CD4-positive, alpha-beta T cell treated with Interleukin-12 subunit alpha and Interleukin-12 subunit beta, for 1 hour (primary cell): ENCODE data around the gene HDGFL3.
"Not testable (repeated sequence)": the region's sequence is repeated elsewhere in the genome, so short reads cannot be mapped to it uniquely, and the experiment has no call there.

Experiments used
- DNase-seq: peaks from one replicate; pipeline ENCODE4 v3.0.0-alpha.2; 2020

The HDGFL3 gene

DNA sequence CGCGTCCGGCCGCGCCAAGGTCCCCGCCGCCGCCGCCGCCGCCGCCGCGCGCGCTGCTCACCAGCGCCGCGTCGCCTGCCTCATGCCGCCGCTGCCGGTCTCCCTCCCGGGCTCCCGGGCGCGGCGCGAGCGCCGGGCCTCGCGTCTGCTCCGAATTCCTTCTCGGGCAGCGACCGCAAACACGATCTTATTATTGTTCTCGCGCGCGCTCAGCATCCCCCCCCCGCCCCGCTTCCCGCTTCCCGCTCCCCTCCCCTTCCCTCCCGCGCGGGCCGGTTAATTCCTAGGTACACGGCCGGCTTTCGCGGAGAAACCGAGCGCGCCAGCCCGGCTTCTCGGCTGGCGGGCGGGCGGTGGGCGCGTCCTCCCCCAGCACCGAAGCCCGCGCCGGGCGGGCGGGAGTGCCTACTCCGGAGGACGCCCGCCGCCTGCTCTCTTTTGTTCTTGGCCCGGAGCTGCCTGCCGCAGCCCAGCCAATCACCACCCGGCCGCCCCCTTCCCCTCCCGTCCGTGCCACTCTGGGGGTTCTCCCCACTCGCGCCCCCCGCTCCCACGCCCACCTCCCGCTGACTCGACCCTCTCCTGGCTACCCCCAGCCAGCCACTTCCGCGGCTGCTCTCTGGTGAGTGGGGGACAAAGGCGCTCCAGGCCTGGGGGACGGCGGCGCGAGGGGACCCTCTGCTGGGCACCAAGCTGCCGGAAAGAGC lies at the start of gene HDGFL3:
Gene HDGFL3 (minus strand): TSS at position 164 of the 707 bp plus-strand sequence. CDS start 409 bp downstream, outside the sequence.
- DNase-seq: peak; percentile 21

DNA sequence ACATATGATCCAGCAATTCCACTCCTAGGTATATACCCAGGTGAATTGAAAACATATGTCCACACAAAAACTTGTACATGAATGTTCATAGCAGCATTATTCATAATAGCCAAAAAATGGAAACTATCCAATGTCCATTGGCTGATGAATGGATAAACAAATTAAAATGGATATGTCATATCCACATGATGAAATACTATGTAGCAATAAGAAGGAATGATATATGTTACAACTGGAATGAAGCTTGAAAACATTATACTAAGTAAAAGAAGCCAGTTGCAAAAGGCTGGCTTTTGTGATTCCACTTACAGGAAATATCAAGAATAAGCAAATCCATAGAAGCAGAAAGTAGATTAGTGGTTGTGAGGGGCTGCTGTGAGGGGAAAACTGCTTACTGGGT lies 43.2 kb upstream of the HDGFL3 start:
- no peak for DNase-seq

DNA sequence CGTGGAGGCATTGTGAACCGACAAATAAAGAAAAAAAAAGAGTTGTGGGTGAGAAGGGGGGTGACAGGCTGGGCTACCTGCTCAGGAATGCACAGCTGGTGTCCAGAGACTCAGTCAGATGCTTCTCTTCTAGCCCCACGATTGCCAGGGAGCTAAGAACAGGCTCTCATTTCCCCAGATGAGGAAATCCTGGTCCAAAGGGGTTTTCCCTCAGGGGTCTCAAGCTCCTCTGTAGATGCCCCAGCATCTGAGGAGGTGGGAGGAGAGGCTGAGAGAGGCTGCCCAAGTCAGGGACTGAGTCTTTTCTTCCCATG lies 41.4 kb upstream of the HDGFL3 start:
- DNase-seq: no peak

DNA sequence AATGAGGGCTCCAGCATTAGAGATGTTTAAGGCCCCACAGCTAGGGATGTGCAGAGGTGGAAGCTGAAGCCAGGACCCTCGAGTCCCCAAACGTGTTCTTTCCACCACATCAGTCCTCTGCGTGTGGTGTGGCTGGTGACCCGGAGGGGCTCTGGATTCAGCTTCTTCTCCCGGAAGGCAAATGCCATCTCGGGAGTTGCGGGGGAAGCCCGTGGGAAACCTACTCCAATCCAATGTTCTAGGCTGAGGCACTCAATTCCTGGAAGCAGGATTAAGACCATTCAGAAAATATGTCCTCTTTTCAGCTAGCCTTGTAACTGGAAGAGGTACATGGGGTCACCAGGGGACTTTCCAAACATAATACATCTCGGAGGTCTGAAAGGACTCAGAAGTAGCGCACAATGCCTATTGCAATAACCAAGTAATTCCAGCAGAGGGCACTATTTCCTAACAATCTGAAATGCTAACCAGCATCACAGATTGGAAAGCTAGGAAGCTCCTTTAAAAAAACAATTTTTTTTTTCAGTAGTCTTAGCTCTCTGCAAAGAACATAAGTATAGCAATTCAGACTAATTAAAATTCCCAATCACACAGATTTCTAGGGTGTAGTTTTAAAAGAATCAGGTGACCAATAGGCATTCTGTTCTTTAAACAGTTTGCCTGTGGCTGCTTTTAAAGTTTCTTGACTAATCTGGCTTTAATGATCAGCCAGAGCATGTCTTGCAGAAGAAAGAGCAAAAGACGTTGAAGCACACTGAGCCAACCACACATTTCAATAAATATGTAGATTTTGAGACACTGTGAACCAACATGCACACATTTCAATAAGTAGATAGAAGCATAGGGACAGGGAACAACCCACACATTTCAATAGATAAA lies 40.8 kb upstream of the HDGFL3 start:
- peak; percentile 49 for DNase-seq

DNA sequence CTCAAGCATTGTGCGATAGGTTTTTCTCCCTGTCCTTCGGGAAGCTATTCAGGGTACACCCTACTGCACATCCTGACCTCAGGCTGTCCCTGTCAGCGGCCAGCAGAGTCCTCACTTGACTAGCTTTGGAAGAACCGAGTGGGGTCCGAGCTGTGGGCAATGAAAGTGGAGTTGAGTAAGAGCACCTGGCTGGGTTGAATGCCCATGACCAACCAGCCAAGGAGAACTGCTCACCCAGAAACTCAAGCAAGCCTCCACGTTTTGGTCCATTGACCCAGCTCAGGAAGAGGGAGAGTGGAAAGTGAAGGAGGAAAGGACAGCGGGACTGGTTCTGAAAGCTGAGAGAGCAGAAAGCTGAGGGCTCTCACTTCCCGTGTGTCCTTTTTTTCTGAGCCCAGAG lies 36.0 kb upstream of the HDGFL3 start:
- no peak for DNase-seq

DNA sequence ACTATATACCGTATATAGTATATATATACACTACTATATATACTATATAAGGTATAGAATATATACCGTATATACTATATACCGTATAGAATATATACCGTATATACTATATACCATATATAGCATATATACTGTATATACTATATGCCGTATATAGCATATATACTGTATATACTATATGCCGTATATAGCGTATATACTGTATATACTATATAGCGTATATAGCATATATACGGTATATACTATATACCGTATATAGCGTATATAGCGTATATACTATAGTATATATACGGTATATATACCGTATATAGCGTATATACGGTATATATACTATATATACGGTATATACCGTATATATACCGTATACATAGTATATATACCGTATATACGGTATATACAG lies 22.6 kb upstream of the HDGFL3 start:
- DNase-seq: no peak

DNA sequence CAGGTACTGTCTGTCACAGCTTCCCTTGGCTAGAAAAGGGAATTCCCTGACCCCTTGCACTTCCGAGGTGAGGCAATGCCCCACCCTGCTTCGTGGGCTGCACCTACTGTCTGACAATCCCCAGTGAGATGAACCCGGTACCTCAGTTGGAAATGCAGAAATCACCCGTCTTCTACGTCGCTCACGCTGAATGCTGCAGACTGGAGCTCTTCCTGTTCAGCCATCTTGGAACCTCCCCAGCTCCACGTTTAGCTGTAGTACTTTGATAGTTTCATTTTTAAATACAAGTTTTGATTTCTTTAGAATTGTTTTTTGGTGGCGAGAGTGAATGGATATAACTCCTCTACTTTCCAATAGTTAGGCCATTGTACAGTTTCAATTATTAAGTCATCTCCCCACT lies 17.8 kb upstream of the HDGFL3 start:
- DNase-seq: no peak

DNA sequence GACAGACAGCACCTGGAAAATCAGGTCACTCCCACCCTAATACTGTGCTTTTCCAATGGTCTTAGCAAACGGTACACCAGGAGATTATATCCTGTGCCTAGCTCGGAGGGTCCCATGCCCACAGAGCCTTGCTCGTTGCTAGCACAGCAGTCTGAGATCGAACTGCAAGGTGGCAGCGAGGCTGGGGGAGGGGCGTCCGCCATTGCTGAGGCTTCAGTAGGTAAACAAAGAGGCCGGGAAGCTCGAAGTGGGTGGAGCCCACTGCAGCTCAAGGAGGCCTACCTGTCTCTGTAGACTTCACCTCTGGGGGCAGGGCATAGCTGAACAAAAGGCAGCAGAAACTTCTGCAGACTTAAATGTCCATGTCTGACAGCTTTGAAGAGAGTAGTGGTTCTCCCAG lies 14.2 kb upstream of the HDGFL3 start:
- not testable (repeated sequence) for DNase-seq

DNA sequence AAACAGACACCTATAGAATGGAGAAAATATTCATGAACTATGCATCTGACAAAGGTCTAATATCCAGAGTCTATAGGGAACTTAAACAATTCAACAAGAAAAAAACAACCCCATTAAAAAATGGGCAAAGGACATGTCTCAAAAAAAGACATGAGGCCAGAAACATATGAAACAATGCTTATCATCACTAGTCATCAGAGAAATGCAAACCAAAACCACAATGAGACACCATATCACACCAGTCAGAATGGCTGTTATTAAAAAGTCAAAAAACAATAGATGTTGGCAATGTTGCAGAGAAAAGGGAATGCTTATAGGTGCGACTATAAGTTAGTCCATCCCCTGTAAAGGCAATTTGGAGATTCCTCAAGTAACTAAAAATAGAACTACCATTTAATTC lies 11.4 kb upstream of the HDGFL3 start:
- DNase-seq: no peak

DNA sequence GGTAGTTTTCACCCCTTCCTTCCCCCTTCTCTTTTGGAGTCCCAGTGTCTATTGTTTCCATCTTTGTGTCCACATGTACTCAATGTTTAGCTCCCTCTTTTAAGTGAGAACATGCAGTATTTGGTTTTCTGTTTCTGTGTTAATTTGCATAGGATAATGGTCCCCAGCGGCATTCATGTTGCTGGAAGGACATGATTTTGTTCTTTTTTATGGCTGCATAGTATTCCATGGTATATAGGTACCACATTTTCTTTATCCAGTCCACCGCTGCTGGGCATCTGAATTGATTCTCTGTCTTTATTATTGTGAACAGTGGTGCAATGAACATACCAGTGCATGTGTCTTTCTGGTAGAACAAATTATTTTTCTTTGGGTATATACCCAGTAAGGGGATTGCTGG lies 7.7 kb upstream of the HDGFL3 start:
- DNase-seq: no peak

DNA sequence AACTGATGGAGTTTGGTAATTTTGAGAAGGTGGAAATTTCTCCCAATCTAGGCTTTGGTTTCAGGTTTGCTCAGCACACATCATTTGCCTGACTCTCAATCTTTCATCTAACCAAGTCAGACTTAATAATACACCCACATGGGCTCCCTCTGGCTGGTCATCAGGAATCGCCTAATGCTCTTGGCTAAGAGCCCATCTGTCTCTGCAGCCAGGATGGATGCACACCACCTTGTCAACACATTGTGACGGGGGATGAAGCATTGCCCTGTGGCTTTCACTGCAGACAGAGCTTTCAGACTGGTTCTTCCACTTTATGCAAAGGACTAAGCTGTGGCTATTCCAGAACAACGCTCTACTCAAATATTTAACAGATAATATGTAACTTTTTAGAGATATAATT lies 3.0 kb upstream of the HDGFL3 start:
- DNase-seq: no peak

DNA sequence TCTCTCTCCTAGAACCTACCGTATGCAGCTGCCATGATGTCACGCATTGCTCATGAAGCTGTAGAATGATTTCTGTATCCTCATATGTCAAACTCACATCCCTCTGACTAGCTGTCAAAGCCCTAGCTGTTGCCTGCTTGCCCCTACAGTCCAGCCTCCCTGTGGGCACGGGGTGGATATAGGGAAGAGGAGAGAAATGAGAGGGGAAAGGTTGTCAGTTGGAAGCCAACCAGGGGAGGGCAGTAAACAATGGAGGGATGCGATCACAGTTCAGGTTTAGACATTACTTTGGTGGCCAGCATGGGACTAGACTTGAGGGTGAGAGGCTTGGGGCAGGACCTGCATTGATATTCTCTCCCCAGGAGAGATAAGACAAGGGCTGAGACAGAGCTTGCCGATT lies 1.7 kb upstream of the HDGFL3 start:
- no peak for DNase-seq

DNA sequence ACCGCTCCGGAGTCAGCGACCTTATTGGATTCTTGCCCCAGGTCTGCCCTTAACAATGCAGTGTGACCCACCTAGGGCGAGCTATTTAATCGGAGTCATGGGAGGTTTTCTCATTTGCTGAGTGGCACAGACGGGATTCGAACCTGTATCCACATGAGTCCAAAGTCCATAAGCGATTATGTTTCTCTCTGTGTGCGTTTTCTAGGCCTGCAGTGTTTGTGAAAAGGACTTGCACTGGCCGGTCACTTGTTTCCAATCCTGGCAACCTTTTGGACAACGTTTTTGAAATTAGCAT lies 691 bp upstream of the HDGFL3 start:
- no peak for DNase-seq

DNA sequence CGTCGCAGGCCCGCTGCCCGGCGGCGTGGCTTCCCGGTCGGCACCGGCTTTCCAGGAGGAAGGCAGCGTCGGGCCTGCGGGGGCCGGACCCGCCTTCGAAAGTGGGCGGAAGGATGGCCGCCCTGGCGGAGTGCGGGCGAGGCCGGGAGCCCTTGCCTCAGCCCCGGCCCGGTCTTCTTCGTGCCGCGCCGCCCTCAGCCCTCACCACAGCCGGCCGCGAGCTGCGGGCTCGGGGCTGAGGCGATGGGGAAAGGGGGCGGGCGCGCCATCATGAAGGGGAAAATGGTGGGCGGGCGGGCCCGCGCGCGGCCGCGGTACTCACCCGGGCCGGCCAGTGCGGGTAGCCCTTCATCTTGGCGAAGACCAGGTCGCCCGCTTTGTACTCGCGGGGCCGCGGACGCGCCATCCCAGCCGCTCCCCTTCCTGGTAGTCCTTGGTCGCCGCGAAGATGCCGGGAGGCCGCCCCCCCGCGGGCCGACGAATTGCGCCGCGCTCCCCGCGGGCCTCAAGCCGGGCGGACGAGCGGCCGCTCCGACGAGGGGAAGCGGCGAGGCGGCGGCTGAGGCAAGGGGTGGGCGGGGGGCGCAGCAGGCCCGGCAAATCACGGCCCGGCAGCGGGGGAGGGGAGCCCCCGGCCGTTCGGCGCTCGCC lies 489 bp downstream of the HDGFL3 start:
- DNase-seq: peak; percentile 4

DNA sequence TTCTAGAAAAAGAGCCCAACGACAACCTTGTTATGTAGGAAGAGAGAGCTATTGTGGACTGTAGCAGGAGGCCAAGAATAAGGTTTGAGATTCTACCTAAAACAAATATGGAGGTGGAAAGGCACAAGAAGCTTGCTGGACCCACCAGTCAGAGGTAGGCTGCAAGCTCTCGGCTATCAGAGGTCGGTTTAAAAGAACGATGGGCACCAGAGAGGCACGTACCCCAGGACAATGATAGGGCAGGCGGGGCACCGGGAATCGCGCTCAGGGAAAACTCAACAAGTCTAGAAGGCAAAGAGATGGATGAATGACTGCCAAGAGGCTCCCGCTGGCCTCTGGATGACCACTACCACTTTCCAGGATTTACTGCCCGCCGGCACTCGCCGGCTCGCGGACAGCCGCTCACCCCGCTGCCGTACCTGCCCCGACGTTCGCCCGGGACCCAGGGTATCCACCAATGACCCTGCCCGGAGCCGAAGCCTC lies 1.1 kb downstream of the HDGFL3 start:
- DNase-seq: no peak

DNA sequence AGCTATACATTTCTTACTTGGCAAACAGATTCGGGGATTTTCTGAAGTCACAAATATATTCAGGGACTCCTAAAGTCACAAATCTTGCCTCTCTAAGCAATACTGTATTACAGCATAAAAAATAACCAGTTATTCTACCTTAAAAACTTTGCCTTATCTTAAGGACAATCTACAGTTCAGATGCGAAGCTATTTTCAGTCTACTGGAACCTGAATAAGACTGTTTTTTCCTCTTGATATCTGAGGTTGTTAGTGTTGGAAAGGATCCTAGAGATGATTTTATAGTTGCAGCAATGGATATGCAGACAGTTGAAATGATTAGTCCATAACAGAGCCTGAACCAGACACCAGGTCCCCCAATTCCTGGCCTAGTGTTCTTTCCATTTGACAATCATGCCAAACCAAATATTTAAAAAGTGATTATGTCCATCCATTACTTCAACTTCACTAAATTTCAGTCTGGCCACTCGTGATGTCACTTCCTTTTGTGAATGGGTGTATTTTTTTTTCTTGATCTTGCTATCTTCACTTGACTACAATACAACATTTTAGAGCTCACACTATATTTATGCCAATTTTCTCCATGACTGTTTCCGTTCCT lies 1.8 kb downstream of the HDGFL3 start:
- DNase-seq: no peak

DNA sequence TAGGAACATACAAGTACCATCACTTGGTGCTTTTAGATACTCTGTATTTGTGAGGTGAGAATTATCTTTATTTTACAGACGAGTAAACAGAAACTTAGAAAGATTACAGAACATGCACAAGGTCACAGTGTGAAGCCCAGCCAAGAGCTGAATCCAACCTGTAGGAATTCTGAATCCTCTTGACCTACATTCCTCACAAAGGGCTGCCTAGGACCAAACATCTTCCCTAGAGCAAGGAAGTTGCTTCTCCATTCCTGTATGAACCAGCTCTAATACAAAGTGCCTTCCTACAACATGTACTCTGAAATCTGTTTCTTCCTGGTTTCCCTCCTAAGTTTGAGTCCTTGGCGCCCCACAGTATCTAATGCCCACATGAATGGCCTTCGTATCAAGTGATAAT lies 2.9 kb downstream of the HDGFL3 start:
- DNase-seq: no peak

DNA sequence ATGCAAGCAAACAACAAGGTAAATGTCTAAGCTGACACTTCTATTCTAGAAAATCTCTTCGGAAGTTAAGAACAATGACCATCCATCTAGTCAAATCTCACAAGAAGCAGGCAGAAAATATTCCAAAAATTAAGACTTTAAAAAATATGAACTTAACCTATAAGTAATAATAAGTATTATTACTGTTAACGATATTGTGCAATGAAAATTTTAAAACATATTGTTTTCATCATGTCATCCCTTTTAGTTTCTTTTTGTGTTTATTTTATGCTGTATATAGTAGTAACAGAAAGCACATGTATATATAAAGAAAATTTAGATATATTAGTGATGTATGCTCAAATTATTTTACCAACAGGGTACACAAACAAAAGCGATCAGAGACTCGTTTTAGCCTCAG lies 4.1 kb downstream of the HDGFL3 start:
- no peak for DNase-seq

DNA sequence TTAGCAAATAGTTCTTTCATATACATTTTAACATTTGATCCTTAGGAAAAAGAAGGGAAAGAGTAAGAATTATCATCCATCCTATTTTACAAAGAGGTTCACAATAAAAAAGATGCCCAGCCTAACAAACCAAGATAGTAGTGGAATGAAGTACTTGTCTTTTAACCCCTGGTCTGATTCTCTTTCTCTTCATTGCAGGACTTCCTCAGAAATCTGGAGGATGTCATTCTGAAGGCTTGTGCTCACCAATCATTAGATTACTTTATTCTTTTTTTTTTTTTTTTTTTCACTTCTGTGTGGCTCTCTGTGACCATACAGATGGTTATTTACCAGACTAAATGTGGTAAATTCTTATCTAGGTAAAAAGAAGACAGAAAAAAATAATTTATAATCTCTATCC lies 7.0 kb downstream of the HDGFL3 start:
- DNase-seq: no peak

DNA sequence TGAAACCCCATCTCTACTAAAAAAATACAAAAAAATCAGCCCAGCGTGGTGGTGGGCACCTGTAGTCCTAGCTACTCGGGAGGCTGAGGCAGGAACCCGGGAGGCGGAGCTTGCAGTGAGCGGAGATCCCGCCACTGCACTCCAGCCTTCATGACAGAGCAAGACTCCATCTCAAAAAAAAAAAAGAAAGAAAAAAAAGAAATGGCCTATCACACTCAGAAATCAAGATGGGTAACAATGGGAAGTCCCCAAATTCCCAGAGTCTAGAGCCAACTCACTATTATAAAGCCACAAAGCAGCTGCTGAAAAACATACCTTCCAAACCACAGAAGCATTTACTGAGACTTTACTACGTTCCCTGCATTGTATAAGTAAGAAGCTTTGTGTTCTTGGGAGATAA lies 7.5 kb downstream of the HDGFL3 start:
- DNase-seq: peak; percentile 5

DNA sequence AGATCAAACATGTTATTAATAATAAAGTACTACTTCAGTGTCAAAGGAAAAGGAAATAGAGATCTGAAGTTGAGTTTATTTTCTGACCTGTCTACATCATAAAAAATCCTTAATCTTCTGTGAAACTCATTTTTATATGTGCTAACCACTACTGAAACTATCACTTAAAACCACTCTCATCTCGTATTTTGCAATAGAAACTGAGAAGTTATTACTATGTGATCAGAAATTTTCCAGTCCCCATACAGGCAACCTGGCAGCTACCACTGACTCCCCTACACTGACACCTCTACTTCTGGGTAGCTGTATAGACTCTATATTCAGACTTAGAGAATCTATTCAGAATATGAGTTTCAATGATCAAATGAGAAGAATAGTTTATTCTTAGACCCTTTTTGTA lies 8.3 kb downstream of the HDGFL3 start:
- DNase-seq: no peak

DNA sequence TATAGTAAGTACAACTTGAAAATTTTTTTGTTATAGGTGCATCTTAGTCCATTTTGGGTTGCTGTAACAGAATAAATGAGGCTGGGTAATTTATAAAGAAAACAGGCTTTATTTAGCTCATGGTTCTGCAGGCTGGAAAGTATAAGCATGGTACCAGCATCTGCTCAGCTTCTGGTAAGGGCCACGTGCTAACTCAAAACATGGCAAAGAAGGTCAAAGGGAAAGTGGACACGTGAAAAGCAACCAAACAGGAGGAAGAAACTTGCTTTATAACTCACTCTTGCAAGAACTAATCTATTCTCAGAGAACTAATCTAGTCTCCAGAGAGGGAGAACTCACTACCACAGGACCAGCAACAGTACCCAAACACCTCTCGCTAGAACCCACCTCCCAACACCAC lies 9.1 kb downstream of the HDGFL3 start:
- DNase-seq: no peak

DNA sequence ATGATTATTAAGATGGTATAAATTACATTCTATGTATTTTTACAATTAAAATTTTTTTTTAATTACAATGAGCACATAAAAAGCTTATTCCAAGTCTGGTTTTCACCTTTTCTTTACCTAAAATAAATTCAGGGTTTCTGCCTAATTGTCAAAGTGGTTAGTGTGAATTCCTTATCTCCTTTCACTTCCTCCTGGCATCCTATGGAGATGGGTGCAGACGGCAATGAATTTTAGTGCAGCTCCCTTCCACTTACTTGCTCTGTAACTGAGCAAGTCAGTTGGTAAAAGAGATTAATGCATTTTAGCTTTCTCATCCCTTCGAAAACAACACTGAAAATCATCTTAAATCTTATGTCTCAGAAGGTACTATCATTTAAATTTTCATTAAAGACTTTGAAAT lies 13.1 kb downstream of the HDGFL3 start:
- DNase-seq: no peak

DNA sequence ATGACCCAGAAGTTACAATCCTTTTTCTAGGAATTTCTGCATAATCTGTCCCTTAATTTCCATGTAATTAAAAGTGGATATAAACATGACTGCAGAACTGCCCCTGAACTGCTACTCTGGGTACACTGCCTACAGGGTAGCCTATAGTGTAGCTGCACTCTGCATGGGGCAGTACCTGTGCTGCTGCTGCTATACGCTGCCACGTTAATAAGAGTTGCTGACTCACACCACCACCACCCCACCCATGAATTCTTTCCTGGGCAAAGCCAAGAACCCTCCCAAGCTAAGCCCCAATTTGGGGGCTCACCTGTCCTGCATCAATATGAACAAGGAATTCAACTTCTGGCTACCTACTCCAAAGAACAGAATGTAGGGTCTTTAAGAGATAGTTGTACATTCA lies 13.9 kb downstream of the HDGFL3 start:
- DNase-seq: no peak
